Kidney (tissue), 14 donors: Measurements from ENCODE around the gene PCDHGA7. TPM values are rescaled to one million over a fixed set of nuclear protein-coding genes. Genes with fewer than 3 reads are reported as not detected.

ENCODE experiments used
- DNase-seq, 5 donors: peaks; one replicate each; pipeline ENCODE4 v3.0.0-alpha.2; 2013 to 2020
- FAIRE-seq: peaks from 2 replicates; lab custom pipeline; 2012; peaks lifted over from hg19 to GRCh38; lab: Jason Lieb, UNC
- H3K27ac ChIP-seq, 2 donors: one replicate each; pipeline ENCODE4 v1.7.0; 2013; ENCODE audit warnings: low read depth in 2 of 2, low read length in 2 of 2, inconsistent platforms in 1 of 2
- H3K27me3 ChIP-seq: one replicate; pipeline ENCODE4 v1.7.1; 2013; ENCODE audit warnings: low read length, inconsistent platforms; ENCODE audit not compliant: control insufficient read depth, insufficient read depth
- H3K36me3 ChIP-seq, 3 donors: one replicate each; pipeline versions ENCODE4 v1.7.0 to v1.7.1; 2013; ENCODE audit warnings: low read length in 3 of 3, control low read depth in 1 of 3, inconsistent platforms in 1 of 3; ENCODE audit not compliant: insufficient read depth in 3 of 3, control insufficient read depth in 2 of 3
- H3K4me1 ChIP-seq, 3 donors: one replicate each; pipeline versions ENCODE4 v1.7.0 to v1.7.1; 2013; ENCODE audit warnings: low read length in 3 of 3, inconsistent platforms in 1 of 3, low read depth in 1 of 3; ENCODE audit not compliant: control insufficient read depth in 2 of 3, insufficient read depth in 2 of 3
- H3K4me3 ChIP-seq, 3 donors: one replicate each; pipeline versions ENCODE4 v1.7.0 to v1.8.1; 2013; ENCODE audit warnings: low read length in 3 of 3, control low read depth in 1 of 3, inconsistent platforms in 1 of 3
- H3K9ac ChIP-seq, 3 donors: one replicate each; pipeline versions ENCODE4 v1.7.0 to v1.7.1; 2013; ENCODE audit warnings: low read length in 3 of 3, control low read depth in 1 of 3, inconsistent platforms in 1 of 3
- H3K9me3 ChIP-seq, 3 donors: one replicate each; pipeline versions ENCODE4 v1.7.0 to v1.7.1; 2013; ENCODE audit warnings: low read length in 3 of 3, control low read depth in 1 of 3, inconsistent platforms in 1 of 3; ENCODE audit not compliant: control insufficient read depth in 2 of 3, insufficient read depth in 1 of 3
- intact Hi-C: fragments of 100-400 bp; cut with DNase I; formaldehyde crosslinking; loops from one replicate; pipeline ENCODE4 v1.11.1; 2022
- polyA plus RNA-seq: library from polyadenylated mRNA; stranded (reverse); fragments of 350-450 nt; fragmentation: Illumina TruSeq; extraction: RNeasy Lipid Tissue Mini Kit (QIAGEN cat#74804); gene quantifications from one replicate; pipeline ENCODE4 v1.2.3, GENCODE V29; 2014; ENCODE audit warnings: low read depth, low replicate concordance; ENCODE audit not compliant: insufficient read depth
- total RNA-seq: library from RNA; stranded (reverse); fragmentation: NEBNext Ultra II Directional; extraction: Animal tissue kit (Norgen Biotek cat#: 25700); gene quantifications from one replicate; pipeline ENCODE4 v1.2.1, GENCODE V29; 2021
- TF ChIP-seq, protein P1 (sequence below): IDR thresholded peaks from 3 replicates; pipeline ENCODE4 v1.5.1; 2012; ENCODE audit warnings: mild to moderate bottlenecking, moderate library complexity, borderline replicate concordance; ENCODE audit not compliant: insufficient read depth; ENCODE audit errors: extremely low read depth
- donor health status: control.
- donor health status: control.
- donor health status: control.
- donor health status: control.
- donor health status: control.
- donor health status: DM: yes; HTN: yes; CAD: no.
- donor health status: Normal renal cell carcinoma (clear cell type).

PCDHGA7 gene
- total and polyA plus RNA-seq, 2 donors from 2014 or later = 0.49 to 4.1 TPM

DNA sequence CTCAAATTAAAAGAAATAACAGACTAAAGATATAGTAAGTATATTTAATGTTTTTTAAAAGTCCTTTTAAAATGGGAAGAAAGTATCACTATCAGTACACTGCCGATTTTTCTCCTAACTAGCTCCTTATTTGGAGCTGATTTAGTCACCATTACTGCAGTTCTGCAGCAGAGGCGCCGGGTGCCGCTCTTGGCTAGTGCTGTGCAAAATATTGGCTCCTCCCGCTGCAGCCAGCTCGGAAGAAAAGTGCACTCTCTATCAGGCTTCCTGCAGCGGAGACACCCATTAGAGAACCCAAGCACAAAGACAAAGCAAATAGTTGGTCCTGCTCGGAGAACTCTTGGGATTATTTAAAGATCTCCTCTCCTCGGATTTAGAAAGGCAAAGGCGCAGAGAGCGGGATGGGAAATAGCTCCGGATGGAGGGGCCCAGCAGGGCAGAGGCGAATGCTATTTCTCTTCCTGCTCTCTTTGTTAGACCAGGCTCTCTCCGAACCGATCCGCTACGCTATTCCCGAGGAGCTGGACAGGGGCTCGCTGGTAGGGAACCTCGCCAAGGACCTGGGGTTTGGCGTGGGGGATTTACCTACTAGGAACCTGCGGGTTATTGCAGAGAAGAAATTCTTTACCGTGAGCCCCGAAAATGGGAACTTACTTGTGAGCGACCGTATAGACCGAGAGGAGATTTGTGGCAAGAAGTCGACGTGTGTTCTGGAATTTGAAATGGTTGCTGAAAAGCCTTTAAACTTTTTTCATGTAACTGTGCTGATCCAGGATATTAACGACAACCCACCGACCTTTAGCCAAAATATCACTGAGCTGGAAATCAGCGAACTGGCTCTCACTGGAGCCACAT is 12.3 kb upstream of the PCDHGA7 start, which contains the start of gene PCDHGB3:
Gene PCDHGB3, plus strand, starts transcription at position 249 of the 855 bp plus-strand sequence. Its CDS starts 153 bp downstream, at position 402.
- H3K27ac ChIP-seq = no peak within 1 kb of the TSS
- no peak for FAIRE-seq
- H3K9me3 ChIP-seq = peaks cover 2 to 63% (median 28%) of the 10 kb centered on the region in 3 donors
- DNase-seq = no peak
- H3K36me3 ChIP-seq = no peaks in the 10 kb centered on the region
- intact Hi-C loops = no loop called here
- H3K4me3 ChIP-seq = peak within 1 kb of the TSS in 2 of 3 donors; percentile 16 to 30
- no peak within 1 kb of the TSS for H3K9ac ChIP-seq
- H3K27me3 ChIP-seq = no peaks in the 10 kb centered on the region
- H3K4me1 ChIP-seq = no peaks in the 10 kb centered on the region
- TF ChIP-seq, protein P1, sequence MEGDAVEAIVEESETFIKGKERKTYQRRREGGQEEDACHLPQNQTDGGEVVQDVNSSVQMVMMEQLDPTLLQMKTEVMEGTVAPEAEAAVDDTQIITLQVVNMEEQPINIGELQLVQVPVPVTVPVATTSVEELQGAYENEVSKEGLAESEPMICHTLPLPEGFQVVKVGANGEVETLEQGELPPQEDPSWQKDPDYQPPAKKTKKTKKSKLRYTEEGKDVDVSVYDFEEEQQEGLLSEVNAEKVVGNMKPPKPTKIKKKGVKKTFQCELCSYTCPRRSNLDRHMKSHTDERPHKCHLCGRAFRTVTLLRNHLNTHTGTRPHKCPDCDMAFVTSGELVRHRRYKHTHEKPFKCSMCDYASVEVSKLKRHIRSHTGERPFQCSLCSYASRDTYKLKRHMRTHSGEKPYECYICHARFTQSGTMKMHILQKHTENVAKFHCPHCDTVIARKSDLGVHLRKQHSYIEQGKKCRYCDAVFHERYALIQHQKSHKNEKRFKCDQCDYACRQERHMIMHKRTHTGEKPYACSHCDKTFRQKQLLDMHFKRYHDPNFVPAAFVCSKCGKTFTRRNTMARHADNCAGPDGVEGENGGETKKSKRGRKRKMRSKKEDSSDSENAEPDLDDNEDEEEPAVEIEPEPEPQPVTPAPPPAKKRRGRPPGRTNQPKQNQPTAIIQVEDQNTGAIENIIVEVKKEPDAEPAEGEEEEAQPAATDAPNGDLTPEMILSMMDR = peak; percentile 24

DNA sequence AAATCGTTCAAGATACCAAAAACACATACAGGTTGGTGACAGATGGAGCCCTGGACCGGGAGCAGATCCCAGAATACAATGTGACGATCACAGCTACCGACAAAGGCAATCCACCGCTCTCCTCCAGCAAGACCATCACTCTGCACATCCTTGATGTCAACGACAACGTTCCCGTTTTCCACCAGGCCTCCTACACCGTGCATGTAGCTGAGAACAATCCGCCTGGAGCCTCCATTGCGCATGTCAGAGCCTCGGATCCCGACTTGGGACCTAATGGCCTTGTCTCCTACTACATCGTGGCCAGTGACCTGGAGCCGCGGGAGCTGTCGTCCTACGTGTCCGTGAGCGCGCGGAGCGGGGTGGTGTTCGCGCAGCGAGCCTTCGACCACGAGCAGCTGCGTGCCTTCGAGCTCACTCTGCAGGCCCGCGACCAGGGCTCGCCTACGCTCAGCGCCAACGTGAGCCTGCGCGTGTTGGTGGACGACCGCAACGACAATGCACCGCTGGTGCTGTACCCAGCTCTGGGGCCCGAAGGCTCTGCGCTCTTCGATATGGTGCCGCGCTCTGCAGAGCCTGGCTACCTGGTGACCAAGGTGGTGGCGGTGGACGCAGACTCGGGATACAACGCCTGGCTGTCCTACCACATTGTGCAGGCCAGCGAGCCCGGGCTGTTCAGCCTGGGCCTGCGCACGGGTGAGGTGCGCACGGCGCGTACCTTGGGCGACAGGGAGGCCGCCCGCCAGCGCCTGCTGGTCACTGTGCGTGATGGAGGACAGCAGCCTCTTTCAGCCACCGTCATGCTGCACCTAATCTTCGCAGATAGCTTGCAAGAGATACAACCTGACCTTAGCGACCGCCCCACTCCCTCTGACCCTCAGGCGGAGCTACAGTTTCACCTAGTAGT is 10.7 kb upstream of the PCDHGA7 start:
- Histone ChIP-seq H3K9ac (no peak overlapping the region), H3K9me3 (peaks cover 2 to 58% (median 24%) of the 10 kb centered on the region in 3 donors), H3K36me3 (no peaks in the 10 kb centered on the region), H3K27ac (no peak overlapping the region), H3K4me3 (peak overlapping the region in 1 of 3 donors; percentile 16), H3K27me3 (no peaks in the 10 kb centered on the region), H3K4me1 (no peaks in the 10 kb centered on the region)
- FAIRE-seq (no peak), DNase-seq (no peak)
- TF ChIP-seq, protein P1 = no peak
- intact Hi-C loops = no loop called here

DNA sequence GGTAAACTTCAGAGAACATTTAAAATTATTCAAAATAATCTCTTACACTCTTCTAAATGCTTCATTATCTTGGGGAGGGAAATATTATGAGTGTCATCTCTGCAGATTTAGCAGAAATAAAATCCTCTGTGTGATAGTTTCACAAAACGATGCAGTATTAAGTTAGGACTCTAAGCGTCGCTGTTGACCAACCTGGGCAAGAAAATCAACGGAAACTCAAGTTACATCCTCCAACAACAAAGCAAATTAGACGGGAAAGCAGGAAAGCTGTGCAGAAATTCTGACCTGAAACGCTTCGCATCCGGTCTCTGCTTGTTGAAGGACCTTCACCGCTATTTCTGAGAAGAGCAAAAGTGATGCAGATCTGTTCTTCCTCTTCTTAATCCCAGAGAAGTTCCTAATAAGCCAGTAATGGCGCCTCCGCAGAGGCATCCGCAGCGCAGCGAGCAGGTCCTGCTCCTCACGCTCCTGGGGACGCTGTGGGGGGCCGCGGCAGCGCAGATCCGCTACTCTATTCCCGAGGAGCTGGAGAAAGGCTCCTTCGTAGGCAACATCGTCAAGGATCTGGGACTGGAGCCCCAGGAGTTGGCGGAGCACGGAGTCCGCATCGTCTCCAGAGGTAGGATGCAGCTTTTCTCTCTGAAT is 8.7 kb upstream of the PCDHGA7 start, which contains the start of gene PCDHGA6:
Gene PCDHGA6, plus strand, starts transcription at position 219 of the 645 bp plus-strand sequence. Its CDS starts 193 bp downstream, at position 412.
- TF ChIP-seq, protein P1 = peak; percentile 19
- FAIRE-seq = no peak
- Histone ChIP-seq H3K27me3 (no peaks in the 10 kb centered on the region), H3K4me3 (peak within 1 kb of the TSS in 2 of 3 donors; percentile 46 to 48), H3K9me3 (peaks cover 2 to 62% (median 23%) of the 10 kb centered on the region in 3 donors), H3K4me1 (no peaks in the 10 kb centered on the region), H3K36me3 (no peaks in the 10 kb centered on the region), H3K27ac (no peak within 1 kb of the TSS), H3K9ac (no peak within 1 kb of the TSS)
- peak in 2 of 5 donors; percentile 17 to 41 for DNase-seq
- intact Hi-C loops = no loop called here
